Measurements from ENCODE around the gene POC1A.
A peak's percentile ranks its signal among the peaks of the same experiment; 100 is the strongest.
"Not testable (repeated sequence)": the region's sequence is repeated elsewhere in the genome, so short reads cannot be mapped to it uniquely, and the experiment has no call there.

POC1A gene

GRCh38 chr3:52171514-52172261, 17.5 kb upstream of the POC1A start:
- Mint-ChIP-seq H3K9me3 (no peaks in the 10 kb centered on the region), H3K27me3 (ENCODE audit: low read depth, poor library complexity) (peaks cover 6% of the 10 kb centered on the region), H3K4me3 (no peak overlapping the region), H3K4me1 (peaks cover 6% of the 10 kb centered on the region), H3K27ac (peak overlapping the region; percentile 0), H3K36me3 (ENCODE audit: low read depth) (no peaks in the 10 kb centered on the region)
- DNase-seq = no peak
- no peak for TF ChIP-seq CTCF (IDR thresholded peaks at IDR 0.05)

- H3K4me3 Mint-ChIP-seq; H3K36me3 Mint-ChIP-seq (ENCODE audit: low read depth); H3K9me3 Mint-ChIP-seq; DNase-seq; H3K27ac Mint-ChIP-seq; H3K4me1 Mint-ChIP-seq: not testable (repeated sequence)
- H3K27me3 Mint-ChIP-seq (ENCODE audit: low read depth, poor library complexity) = peaks cover 13% of the 10 kb centered on the region
Observed at GRCh38 chr3:52170217-52170616, 16.0 kb upstream of the POC1A start.

- H3K9me3 Mint-ChIP-seq = peaks cover 28% of the 10 kb centered on the region
- DNase-seq = no peak
- H3K27me3 Mint-ChIP-seq (ENCODE audit: low read depth, poor library complexity) = peaks cover 13% of the 10 kb centered on the region
- H3K4me3 Mint-ChIP-seq = no peak overlapping the region
- no peak overlapping the region for H3K27ac Mint-ChIP-seq
- TF ChIP-seq CTCF (IDR thresholded peaks at IDR 0.05) = no peak
- H3K4me1 Mint-ChIP-seq = no peaks in the 10 kb centered on the region
- H3K36me3 Mint-ChIP-seq (ENCODE audit: low read depth) = no peaks in the 10 kb centered on the region
Observed at GRCh38 chr3:52167240-52167639, 13.0 kb upstream of the POC1A start.

- TF ChIP-seq CTCF (IDR thresholded peaks at IDR 0.05) = no peak
- no peaks in the 10 kb centered on the region for H3K36me3 Mint-ChIP-seq (ENCODE audit: low read depth)
- no peaks in the 10 kb centered on the region for H3K4me1 Mint-ChIP-seq
- no peak overlapping the region for H3K4me3 Mint-ChIP-seq
- H3K27me3 Mint-ChIP-seq (ENCODE audit: low read depth, poor library complexity) = peaks cover 11% of the 10 kb centered on the region
- DNase-seq = no peak
- no peak overlapping the region for H3K27ac Mint-ChIP-seq
- peaks cover 28% of the 10 kb centered on the region for H3K9me3 Mint-ChIP-seq
Observed at GRCh38 chr3:52162250-52162872, 8.1 kb upstream of the POC1A start.

GRCh38 chr3:52159503-52159902, 5.3 kb upstream of the POC1A start:
- Mint-ChIP-seq H3K27ac (no peak overlapping the region), H3K27me3 (ENCODE audit: low read depth, poor library complexity) (peaks cover 6% of the 10 kb centered on the region), H3K4me1 (peaks cover 5% of the 10 kb centered on the region), H3K36me3 (ENCODE audit: low read depth) (no peaks in the 10 kb centered on the region), H3K9me3 (peaks cover 16% of the 10 kb centered on the region), H3K4me3 (no peak overlapping the region)
- TF ChIP-seq CTCF (IDR thresholded peaks at IDR 0.05) = no peak
- no peak for DNase-seq

- no peaks in the 10 kb centered on the region for H3K9me3 Mint-ChIP-seq
- no peak overlapping the region for H3K27ac Mint-ChIP-seq
- no peak for TF ChIP-seq CTCF (IDR thresholded peaks at IDR 0.05)
Observed at GRCh38 chr3:52155912-52156311, 1.7 kb upstream of the POC1A start.

More at GRCh38 chr3:52155912-52156311, 1.7 kb upstream of the POC1A start:
- DNase-seq = no peak
- no peaks in the 10 kb centered on the region for H3K36me3 Mint-ChIP-seq (ENCODE audit: low read depth)
- H3K4me3 Mint-ChIP-seq = peak overlapping the region; percentile 65
- H3K27me3 Mint-ChIP-seq (ENCODE audit: low read depth, poor library complexity) = peaks cover 3% of the 10 kb centered on the region
- H3K4me1 Mint-ChIP-seq = peaks cover 25% of the 10 kb centered on the region

Data from nephron progenitor cell (in vitro differentiated cells).